ENCODE results near the gene TSHZ2.

GRCh38 chr20:53150532-53150931 lies 178.4 kb downstream of the TSHZ2 start:
- no peak for TF ChIP-seq POLR2AphosphoS5 (IDR thresholded peaks at IDR 0.05)
- TF ChIP-seq, protein P1, sequence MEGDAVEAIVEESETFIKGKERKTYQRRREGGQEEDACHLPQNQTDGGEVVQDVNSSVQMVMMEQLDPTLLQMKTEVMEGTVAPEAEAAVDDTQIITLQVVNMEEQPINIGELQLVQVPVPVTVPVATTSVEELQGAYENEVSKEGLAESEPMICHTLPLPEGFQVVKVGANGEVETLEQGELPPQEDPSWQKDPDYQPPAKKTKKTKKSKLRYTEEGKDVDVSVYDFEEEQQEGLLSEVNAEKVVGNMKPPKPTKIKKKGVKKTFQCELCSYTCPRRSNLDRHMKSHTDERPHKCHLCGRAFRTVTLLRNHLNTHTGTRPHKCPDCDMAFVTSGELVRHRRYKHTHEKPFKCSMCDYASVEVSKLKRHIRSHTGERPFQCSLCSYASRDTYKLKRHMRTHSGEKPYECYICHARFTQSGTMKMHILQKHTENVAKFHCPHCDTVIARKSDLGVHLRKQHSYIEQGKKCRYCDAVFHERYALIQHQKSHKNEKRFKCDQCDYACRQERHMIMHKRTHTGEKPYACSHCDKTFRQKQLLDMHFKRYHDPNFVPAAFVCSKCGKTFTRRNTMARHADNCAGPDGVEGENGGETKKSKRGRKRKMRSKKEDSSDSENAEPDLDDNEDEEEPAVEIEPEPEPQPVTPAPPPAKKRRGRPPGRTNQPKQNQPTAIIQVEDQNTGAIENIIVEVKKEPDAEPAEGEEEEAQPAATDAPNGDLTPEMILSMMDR (IDR thresholded peaks at IDR 0.05) = no peak
